H9 (cell line): ENCODE measurements around the gene EPN1. TPM values are rescaled to one million over a fixed set of nuclear protein-coding genes. Genes with fewer than 3 reads are reported as not detected.

ENCODE experiments used
- DNase-seq: peaks from one replicate; pipeline ENCODE4 v3.0.0-alpha.2; 2017
- H2AFZ ChIP-seq: one replicate; pipeline ENCODE4 v1.6.1; 2013; ENCODE audit warnings: mild to moderate bottlenecking, low read length, control low read depth, moderate library complexity
- H2AK5ac ChIP-seq: 2 replicates; pipeline ENCODE4 v1.6.1; 2013; ENCODE audit warnings: low read length, control low read depth, mixed read lengths; ENCODE audit not compliant: insufficient read length
- H2BK120ac ChIP-seq: one replicate; pipeline ENCODE4 v1.6.1; 2013; ENCODE audit warnings: low read depth, mild to moderate bottlenecking, low read length, control low read depth, inconsistent platforms; ENCODE audit not compliant: poor library complexity, severe bottlenecking
- H2BK12ac ChIP-seq: 2 replicates; pipeline ENCODE4 v1.6.1; 2013; ENCODE audit warnings: low read length, control low read depth, mixed read lengths, low read depth; ENCODE audit not compliant: insufficient read length
- H2BK15ac ChIP-seq: 2 replicates; pipeline ENCODE4 v1.6.1; 2013; ENCODE audit warnings: low read depth, low read length, control low read depth
- H2BK20ac ChIP-seq: one replicate; pipeline ENCODE4 v1.6.1; 2013; ENCODE audit warnings: low read depth, mild to moderate bottlenecking, low read length, control low read depth, inconsistent platforms; ENCODE audit not compliant: poor library complexity, severe bottlenecking
- H2BK5ac ChIP-seq: 2 replicates; pipeline ENCODE4 v1.6.1; 2013; ENCODE audit warnings: low read length, control low read depth, mixed read lengths; ENCODE audit not compliant: insufficient read length
- H3K14ac ChIP-seq: 2 replicates; pipeline ENCODE4 v1.6.1; 2013; ENCODE audit warnings: low read length, control low read depth; ENCODE audit not compliant: insufficient read depth
- H3K18ac ChIP-seq: 2 replicates; pipeline ENCODE4 v1.6.1; 2013; ENCODE audit warnings: low read depth, mild to moderate bottlenecking, mixed read lengths, low read length, control low read depth; ENCODE audit not compliant: insufficient read length
- H3K23ac ChIP-seq: 2 replicates; pipeline ENCODE4 v1.6.1; 2013; ENCODE audit warnings: low read length, control low read depth, mixed read lengths, low read depth; ENCODE audit not compliant: insufficient read length
- H3K23me2 ChIP-seq: 2 replicates; pipeline ENCODE4 v1.6.1; 2013; ENCODE audit warnings: low read depth, mild to moderate bottlenecking, mixed read lengths, low read length, control low read depth; ENCODE audit not compliant: insufficient read length, poor library complexity, severe bottlenecking
- H3K27ac ChIP-seq: 2 replicates; pipeline ENCODE4 v1.5.1; 2013; ENCODE audit warnings: low read length, control low read depth, mixed read lengths, low read depth; ENCODE audit not compliant: insufficient read length
- H3K27me3 ChIP-seq: 2 replicates; pipeline ENCODE4 v1.6.1; 2013; ENCODE audit warnings: low read length, control low read depth, inconsistent platforms; ENCODE audit not compliant: insufficient read depth
- H3K4ac ChIP-seq: 2 replicates; pipeline ENCODE4 v1.6.1; 2013; ENCODE audit warnings: low read depth, mild to moderate bottlenecking, control low read depth, inconsistent platforms, low read length, moderate library complexity
- H3K4me1 ChIP-seq: 2 replicates; pipeline ENCODE4 v1.6.1; 2013; ENCODE audit warnings: low read length, control low read depth, inconsistent platforms; ENCODE audit not compliant: insufficient read depth
- H3K4me2 ChIP-seq: 2 replicates; pipeline ENCODE4 v1.6.1; 2013; ENCODE audit warnings: low read length, control low read depth, mixed read lengths; ENCODE audit not compliant: insufficient read length, insufficient read depth
- H3K56ac ChIP-seq: 2 replicates; pipeline ENCODE4 v1.6.1; 2013; ENCODE audit warnings: low read depth, mild to moderate bottlenecking, mixed read lengths, low read length, control low read depth; ENCODE audit not compliant: insufficient read length
- H3K79me1 ChIP-seq: 2 replicates; pipeline ENCODE4 v1.6.1; 2013; ENCODE audit warnings: low read depth, mild to moderate bottlenecking, moderate library complexity, low read length, control low read depth, inconsistent platforms; ENCODE audit not compliant: insufficient read depth, poor library complexity, severe bottlenecking
- H3K79me2 ChIP-seq: 2 replicates; pipeline ENCODE4 v1.6.1; 2013; ENCODE audit warnings: low read length, control low read depth, inconsistent platforms; ENCODE audit not compliant: insufficient read depth
- H3K9ac ChIP-seq: 2 replicates; pipeline ENCODE4 v1.6.1; 2013; ENCODE audit warnings: low read length, control low read depth, mixed read lengths; ENCODE audit not compliant: insufficient read length; ENCODE audit errors: extremely low read depth
- H3K9me3 ChIP-seq: one replicate; pipeline ENCODE4 v1.6.1; 2013; ENCODE audit warnings: low read depth, low read length, inconsistent platforms; ENCODE audit not compliant: control insufficient read depth
- H3T11ph ChIP-seq: one replicate; pipeline ENCODE4 v1.6.1; 2013; ENCODE audit warnings: mild to moderate bottlenecking, low read length, control low read depth, inconsistent platforms
- H4K20me1 ChIP-seq: one replicate; pipeline ENCODE4 v1.6.1; 2013; ENCODE audit not compliant: control insufficient read depth, insufficient read length, insufficient read depth
- H4K5ac ChIP-seq: 2 replicates; pipeline ENCODE4 v1.6.1; 2013; ENCODE audit warnings: low read depth, mild to moderate bottlenecking, mixed read lengths, low read length, control low read depth; ENCODE audit not compliant: insufficient read length
- H4K8ac ChIP-seq: replicated peaks from 2 replicates; pipeline ENCODE4 v1.6.1; 2013; ENCODE audit warnings: low read length, control low read depth, mixed read lengths, low read depth; ENCODE audit not compliant: insufficient read length
- H4K91ac ChIP-seq: 2 replicates; pipeline ENCODE4 v1.6.1; 2013; ENCODE audit warnings: low read depth, mild to moderate bottlenecking, moderate library complexity, mixed read lengths, low read length, control low read depth; ENCODE audit not compliant: insufficient read length
- H3K27ac Mint-ChIP-seq, 3 experiments: 2 replicates in 2 of 3; 3 replicates in 1 of 3; pipeline ENCODE4 v1.8.0; 2020 to 2021; ENCODE audit warnings: mixed read lengths in 3 of 3, mild to moderate bottlenecking in 1 of 3, moderate library complexity in 1 of 3
- H3K27me3 Mint-ChIP-seq: 2 replicates; pipeline ENCODE4 v1.8.0; 2021; ENCODE audit warnings: low read depth, mild to moderate bottlenecking, moderate library complexity, mixed read lengths
- H3K36me3 Mint-ChIP-seq, 3 experiments: 2 replicates in 2 of 3; 3 replicates in 1 of 3; pipeline ENCODE4 v1.8.0; 2020 to 2021; ENCODE audit warnings: low read depth in 3 of 3, mixed read lengths in 3 of 3; ENCODE audit not compliant: insufficient read depth in 1 of 3
- H3K4me1 Mint-ChIP-seq, 2 experiments: 2 replicates each; pipeline ENCODE4 v1.8.0; 2020; ENCODE audit warnings: mixed read lengths in 2 of 2
- H3K4me3 Mint-ChIP-seq, 2 experiments: 2 replicates in 1 of 2; 3 replicates in 1 of 2; pipeline ENCODE4 v1.8.0; 2020 to 2021; ENCODE audit warnings: mild to moderate bottlenecking in 2 of 2, mixed read lengths in 2 of 2, moderate library complexity in 1 of 2
- H3K9me3 Mint-ChIP-seq, 2 experiments: 2 replicates in 1 of 2; 3 replicates in 1 of 2; pipeline ENCODE4 v1.8.0; 2020; ENCODE audit warnings: mild to moderate bottlenecking in 2 of 2, mixed read lengths in 2 of 2, moderate library complexity in 1 of 2
- WGBS: extraction: QIAGEN DNeasy Blood & Tissue Kit; methylation state at CpG from one replicate; pipeline ENCODE4 v1.1.7; 2013; ENCODE audit warnings: missing lambda C conversion rate, low lambda C conversion rate, mixed read lengths; ENCODE audit not compliant: insufficient read length; ENCODE audit errors: extremely low coverage; 5-methylcytosine and 5-hydroxymethylcytosine counted together
- total RNA-seq: library from RNA; stranded (reverse); gene quantifications from 2 replicates; pipeline ENCODE4 v1.2.1, GENCODE V29; 2021
- TF ChIP-seq, protein P1 (sequence below): fragments of 200-600 bp; sonication (generic); conservative IDR thresholded peaks from 3 replicates; pipeline ENCODE4 v1.8.0; 2021; ENCODE audit warnings: antibody characterized with exemption, mild to moderate bottlenecking

The EPN1 gene
- total RNA-seq, 1 experiment from 2014 or later: 159 TPM

DNA sequence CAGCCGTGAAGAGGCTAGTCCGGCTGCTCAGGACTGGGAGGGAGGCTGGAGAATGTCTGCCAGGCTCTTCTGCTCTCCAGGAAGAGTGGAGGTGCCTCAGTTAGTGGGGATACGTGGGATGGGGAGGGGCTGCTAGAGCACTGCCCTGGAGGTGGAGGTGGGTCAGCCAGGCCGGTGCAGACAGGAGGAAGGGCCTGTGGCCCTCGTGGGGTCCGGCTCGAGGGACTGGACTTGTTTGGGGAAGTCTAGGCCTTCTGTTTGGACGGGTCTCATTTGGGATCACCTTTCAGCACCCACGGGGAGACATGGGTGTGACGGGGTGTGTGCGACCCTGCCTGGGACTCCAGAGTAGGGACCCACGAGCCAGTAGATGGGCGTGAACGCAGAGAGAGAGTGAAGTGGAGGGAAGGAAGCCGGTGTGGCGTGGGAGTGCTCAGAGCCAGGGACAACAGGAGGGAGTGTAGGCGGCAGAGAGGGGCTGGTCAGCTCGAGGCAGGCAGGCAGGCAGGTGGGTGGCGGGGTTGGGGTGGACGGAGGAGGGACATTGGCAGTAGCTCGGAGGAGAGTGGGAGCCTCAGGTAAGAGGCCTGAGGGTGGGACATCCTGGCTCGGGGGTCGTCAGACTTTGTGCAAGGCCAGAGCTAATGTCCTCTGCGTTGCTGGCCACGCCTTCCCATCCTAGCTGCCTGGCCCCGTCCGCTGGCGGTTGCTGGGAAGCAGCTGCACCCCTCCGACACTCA is 11.5 kb downstream of the EPN1 start:
- H3K27ac ChIP-seq: no peak overlapping the region
- H3K9me3 Mint-ChIP-seq: no peaks in the 10 kb centered on the region; a peak in 1 of 5 replicates
- no peak overlapping the region for H2BK15ac ChIP-seq
- no peaks in the 10 kb centered on the region for H3K27me3 Mint-ChIP-seq
- H2BK20ac ChIP-seq: no peak overlapping the region
- no peak overlapping the region for H3K4me2 ChIP-seq
- no peaks in the 10 kb centered on the region for H3K9me3 ChIP-seq
- H4K91ac ChIP-seq: no peak overlapping the region
- H3K36me3 Mint-ChIP-seq: peaks cover 29 to 64% (median 48%) of the 10 kb centered on the region in 3 experiments
- H2BK120ac ChIP-seq: no peak overlapping the region
- H2BK5ac ChIP-seq: no peak overlapping the region
- no peak overlapping the region for H3K4ac ChIP-seq
- no CpG with 5 or more reads among the region's 29 CpGs for WGBS
- 0 out of 2 replicates have a peak, but pooled peaks cover 1% of the 10 kb centered on the region for H3K79me2 ChIP-seq
- H4K8ac ChIP-seq: no peak overlapping the region
- no peak for DNase-seq
- H3K4me1 Mint-ChIP-seq: no peaks in the 10 kb centered on the region
- no peaks in the 10 kb centered on the region for H3K4me1 ChIP-seq
- H3K56ac ChIP-seq: no peak overlapping the region
- H3K79me1 ChIP-seq: no peaks in the 10 kb centered on the region
- H2AFZ ChIP-seq: no peak overlapping the region
- H3K18ac ChIP-seq: no peak overlapping the region
- H3K27ac Mint-ChIP-seq: no peak overlapping the region; a peak in 2 of 7 replicates
- H3K23ac ChIP-seq: no peak overlapping the region
- no peaks in the 10 kb centered on the region for H3K23me2 ChIP-seq
- H4K5ac ChIP-seq: no peak overlapping the region
- no peaks in the 10 kb centered on the region for H3K27me3 ChIP-seq
- no peaks in the 10 kb centered on the region for H4K20me1 ChIP-seq
- no peak overlapping the region for H2BK12ac ChIP-seq
- H3K9ac ChIP-seq: no peak overlapping the region
- no peak overlapping the region for H3T11ph ChIP-seq
- no peak overlapping the region for H3K14ac ChIP-seq
- H3K4me3 Mint-ChIP-seq: no peak overlapping the region
- TF ChIP-seq, protein P1, sequence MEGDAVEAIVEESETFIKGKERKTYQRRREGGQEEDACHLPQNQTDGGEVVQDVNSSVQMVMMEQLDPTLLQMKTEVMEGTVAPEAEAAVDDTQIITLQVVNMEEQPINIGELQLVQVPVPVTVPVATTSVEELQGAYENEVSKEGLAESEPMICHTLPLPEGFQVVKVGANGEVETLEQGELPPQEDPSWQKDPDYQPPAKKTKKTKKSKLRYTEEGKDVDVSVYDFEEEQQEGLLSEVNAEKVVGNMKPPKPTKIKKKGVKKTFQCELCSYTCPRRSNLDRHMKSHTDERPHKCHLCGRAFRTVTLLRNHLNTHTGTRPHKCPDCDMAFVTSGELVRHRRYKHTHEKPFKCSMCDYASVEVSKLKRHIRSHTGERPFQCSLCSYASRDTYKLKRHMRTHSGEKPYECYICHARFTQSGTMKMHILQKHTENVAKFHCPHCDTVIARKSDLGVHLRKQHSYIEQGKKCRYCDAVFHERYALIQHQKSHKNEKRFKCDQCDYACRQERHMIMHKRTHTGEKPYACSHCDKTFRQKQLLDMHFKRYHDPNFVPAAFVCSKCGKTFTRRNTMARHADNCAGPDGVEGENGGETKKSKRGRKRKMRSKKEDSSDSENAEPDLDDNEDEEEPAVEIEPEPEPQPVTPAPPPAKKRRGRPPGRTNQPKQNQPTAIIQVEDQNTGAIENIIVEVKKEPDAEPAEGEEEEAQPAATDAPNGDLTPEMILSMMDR: no peak
- H2AK5ac ChIP-seq: no peak overlapping the region
